Uterus (tissue), 2 donors: ENCODE measurements around the gene DCAF4.

ENCODE experiments used
- CTCF ChIP-seq, 4 experiments: fragments of 200-600 bp in 2 of 4; fragments of 450-650 bp in 2 of 4; sonication (generic) in 2 of 4; IDR thresholded peaks; one replicate each; pipeline ENCODE4 v1.5.1; 2016 to 2019; ENCODE audit warnings: antibody characterized with exemption in 4 of 4, mild to moderate bottlenecking in 2 of 4, moderate library complexity in 1 of 4
- POLR2A ChIP-seq, 2 donors: fragments of 450-650 bp; IDR thresholded peaks; one replicate each; pipeline ENCODE4 v1.6.1; 2016; ENCODE audit warnings: antibody characterized with exemption in 2 of 2, mild to moderate bottlenecking in 1 of 2, moderate library complexity in 1 of 2

DNA sequence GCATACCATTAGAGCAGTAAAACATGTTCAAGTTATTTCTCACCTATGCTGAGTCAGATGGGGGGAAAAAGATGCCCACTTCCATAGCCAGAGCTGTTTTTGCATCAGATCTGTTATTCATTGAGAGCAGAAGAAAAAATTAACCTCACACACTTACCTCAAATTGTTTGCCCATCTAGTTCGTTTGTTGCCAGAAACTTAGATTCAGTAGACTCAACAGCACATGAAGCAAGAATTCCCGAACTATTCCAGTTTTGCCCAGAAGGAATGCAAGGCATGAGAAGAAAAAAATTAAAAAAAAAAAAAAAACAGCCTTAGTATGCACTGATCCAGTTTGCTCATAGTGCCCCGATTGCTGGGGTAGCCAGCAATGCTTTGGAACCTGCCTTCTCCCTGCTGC lies 19.9 kb upstream of the DCAF4 start:
- TF ChIP-seq CTCF (IDR thresholded peaks at IDR 0.05) (no peak), POLR2A (IDR thresholded peaks at IDR 0.05) (no peak)
